Mesendoderm (in vitro differentiated cells): ENCODE measurements around the gene ADAMTSL1.

Source experiments
- DNase-seq: peaks from one replicate; pipeline ENCODE4 v3.0.0; 2013
- H2AK5ac ChIP-seq: 2 replicates; pipeline ENCODE4 v1.6.1; 2013; ENCODE audit warnings: low read length, inconsistent platforms
- H2BK120ac ChIP-seq: 2 replicates; pipeline ENCODE4 v1.6.1; 2013; ENCODE audit warnings: low read depth, mild to moderate bottlenecking, low read length, moderate library complexity, mixed read lengths
- H2BK15ac ChIP-seq: replicated peaks from 2 replicates; pipeline ENCODE4 v1.6.1; 2013; ENCODE audit warnings: low read depth, mild to moderate bottlenecking, moderate library complexity
- H2BK5ac ChIP-seq: 2 replicates; pipeline ENCODE4 v1.6.1; 2013; ENCODE audit warnings: low read length, inconsistent platforms
- H3K18ac ChIP-seq: 2 replicates; pipeline ENCODE4 v1.6.1; 2013; ENCODE audit warnings: mild to moderate bottlenecking, low read length, mixed read lengths
- H3K23ac ChIP-seq: one replicate; pipeline ENCODE4 v1.6.1; 2013; ENCODE audit warnings: low read length
- H3K27ac ChIP-seq: 2 replicates; pipeline ENCODE4 v1.5.1; 2013; ENCODE audit warnings: low read depth, mild to moderate bottlenecking, inconsistent platforms, low read length, moderate library complexity
- H3K27me3 ChIP-seq: 2 replicates; pipeline ENCODE4 v1.6.1; 2013; ENCODE audit warnings: low read length, control low read depth, mild to moderate bottlenecking, inconsistent platforms; ENCODE audit not compliant: insufficient read depth, poor library complexity
- H3K36me3 ChIP-seq: 2 replicates; pipeline ENCODE4 v1.6.1; 2013; ENCODE audit warnings: low read length, inconsistent platforms; ENCODE audit not compliant: control insufficient read depth, insufficient read depth
- H3K4ac ChIP-seq: one replicate; pipeline ENCODE4 v1.6.1; 2013; ENCODE audit warnings: low read depth, mild to moderate bottlenecking, low read length, moderate library complexity
- H3K4me1 ChIP-seq: 2 replicates; pipeline ENCODE4 v1.6.1; 2013; ENCODE audit warnings: low read depth, low read length, inconsistent platforms; ENCODE audit not compliant: control insufficient read depth
- H3K4me2 ChIP-seq: 2 replicates; pipeline ENCODE4 v1.6.1; 2013; ENCODE audit warnings: low read length
- H3K4me3 ChIP-seq: 2 replicates; pipeline ENCODE4 v1.5.1; 2013; ENCODE audit warnings: mild to moderate bottlenecking, low read length
- H3K56ac ChIP-seq: one replicate; pipeline ENCODE4 v1.6.1; 2013; ENCODE audit warnings: low read length
- H3K79me1 ChIP-seq: 2 replicates; pipeline ENCODE4 v1.6.1; 2013; ENCODE audit warnings: low read length, inconsistent platforms
- H3K79me2 ChIP-seq: 2 replicates; pipeline ENCODE4 v1.6.1; 2013; ENCODE audit warnings: mild to moderate bottlenecking, low read length; ENCODE audit not compliant: control insufficient read depth, insufficient read depth
- H3K9ac ChIP-seq: 2 replicates; pipeline ENCODE4 v1.6.1; 2013; ENCODE audit warnings: low read length, inconsistent platforms
- H4K5ac ChIP-seq: one replicate; pipeline ENCODE4 v1.6.1; 2013; ENCODE audit warnings: low read length
- H4K8ac ChIP-seq: one replicate; pipeline ENCODE4 v1.6.1; 2013; ENCODE audit warnings: low read depth, mild to moderate bottlenecking, control low read depth, low read length, moderate library complexity
- WGBS: extraction: QIAGEN DNeasy Blood & Tissue Kit; methylation state at CpG from one replicate; pipeline ENCODE4 v1.1.7; 2013; ENCODE audit warnings: low lambda C conversion rate, missing lambda C conversion rate; ENCODE audit not compliant: insufficient coverage; ENCODE audit errors: extremely low coverage; 5-methylcytosine and 5-hydroxymethylcytosine counted together

ADAMTSL1 gene

DNA sequence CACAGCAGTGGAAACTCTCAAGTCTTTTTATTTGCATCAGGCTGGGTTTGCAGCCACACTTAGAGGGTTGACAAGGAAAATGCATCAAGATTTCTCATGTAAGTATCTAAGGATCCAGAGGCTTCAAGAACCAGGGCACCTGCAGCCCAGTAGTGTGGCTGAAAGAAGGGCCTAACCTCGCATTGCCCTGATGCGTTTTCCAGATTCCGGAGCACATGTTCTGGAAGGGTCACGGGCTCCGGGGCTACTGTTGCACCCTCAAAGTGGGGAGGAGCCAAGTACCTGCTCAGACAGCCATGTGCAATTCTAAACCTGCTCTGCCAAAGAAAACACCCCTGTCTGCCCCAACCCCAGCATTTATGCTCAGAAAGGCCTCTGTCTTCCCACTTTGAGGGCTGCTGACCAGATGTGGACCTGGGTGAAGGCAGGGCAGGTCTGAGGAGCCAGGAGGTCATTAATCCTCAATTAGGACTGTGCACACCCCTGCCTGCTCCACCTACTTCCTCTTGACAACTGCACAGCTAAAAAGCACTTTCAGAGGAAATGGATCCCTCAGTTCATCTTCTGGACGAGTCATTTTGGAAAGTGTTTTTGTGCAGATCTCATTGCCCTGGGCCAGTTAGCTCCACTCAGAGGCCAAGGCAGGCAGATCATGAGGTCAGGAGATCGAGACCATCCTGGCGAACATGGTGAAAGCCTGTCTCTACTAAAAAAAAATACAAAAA is 448.4 kb downstream of the ADAMTSL1 start:
- Histone ChIP-seq H3K9ac (no peak overlapping the region), H3K23ac (no peak overlapping the region), H2AK5ac (no peak overlapping the region), H3K4me2 (no peak overlapping the region), H3K79me1 (no peaks in the 10 kb centered on the region), H3K36me3 (no peaks in the 10 kb centered on the region), H3K4ac (no peak overlapping the region), H2BK120ac (no peak overlapping the region), H3K27me3 (no peaks in the 10 kb centered on the region), H3K56ac (no peak overlapping the region), H4K8ac (no peak overlapping the region), H3K4me3 (no peak overlapping the region), H3K18ac (no peak overlapping the region), H3K79me2 (no peaks in the 10 kb centered on the region), H3K4me1 (no peaks in the 10 kb centered on the region), H2BK15ac (no peak overlapping the region), H2BK5ac (no peak overlapping the region), H3K27ac (no peak overlapping the region), H4K5ac (no peak overlapping the region)
- no peak for DNase-seq
- WGBS = no CpG with 5 or more reads among the region's 8 CpGs

DNA sequence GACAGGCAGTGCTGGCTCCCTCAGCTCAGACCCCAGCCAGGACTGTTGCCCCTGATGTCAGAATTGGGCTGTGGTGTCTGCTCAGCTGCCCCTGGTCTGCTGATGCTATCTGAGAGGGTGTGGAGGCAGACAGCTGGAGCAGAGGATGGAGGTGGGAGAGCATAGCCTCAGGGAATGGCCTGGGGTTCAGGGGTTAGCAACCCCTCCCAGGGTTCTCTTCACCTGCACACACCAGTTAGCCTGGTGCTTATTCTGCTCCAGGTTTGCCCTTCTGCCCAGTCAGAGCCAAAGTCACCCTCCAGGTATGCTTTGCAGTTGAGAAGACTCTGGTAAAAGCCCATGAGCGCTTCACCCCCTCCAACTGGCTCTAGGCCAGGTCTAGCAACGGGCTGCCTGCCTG is 449.2 kb downstream of the ADAMTSL1 start:
- H3K27me3 ChIP-seq = no peaks in the 10 kb centered on the region
- H3K18ac ChIP-seq = no peak overlapping the region
- no peak for DNase-seq
- H4K5ac ChIP-seq = no peak overlapping the region
- no peak overlapping the region for H4K8ac ChIP-seq
- WGBS = no CpG with 5 or more reads among the region's 2 CpGs
- no peak overlapping the region for H2AK5ac ChIP-seq
- no peak overlapping the region for H2BK120ac ChIP-seq
- no peak overlapping the region for H3K56ac ChIP-seq
- no peak overlapping the region for H3K4ac ChIP-seq
- no peaks in the 10 kb centered on the region for H3K4me1 ChIP-seq
- H3K4me3 ChIP-seq = no peak overlapping the region
- no peak overlapping the region for H3K9ac ChIP-seq
- no peak overlapping the region for H3K27ac ChIP-seq
- H3K79me2 ChIP-seq = no peaks in the 10 kb centered on the region
- H3K79me1 ChIP-seq = no peaks in the 10 kb centered on the region
- no peak overlapping the region for H2BK5ac ChIP-seq
- no peak overlapping the region for H2BK15ac ChIP-seq
- H3K23ac ChIP-seq = no peak overlapping the region
- H3K36me3 ChIP-seq = no peaks in the 10 kb centered on the region
- H3K4me2 ChIP-seq = no peak overlapping the region

DNA sequence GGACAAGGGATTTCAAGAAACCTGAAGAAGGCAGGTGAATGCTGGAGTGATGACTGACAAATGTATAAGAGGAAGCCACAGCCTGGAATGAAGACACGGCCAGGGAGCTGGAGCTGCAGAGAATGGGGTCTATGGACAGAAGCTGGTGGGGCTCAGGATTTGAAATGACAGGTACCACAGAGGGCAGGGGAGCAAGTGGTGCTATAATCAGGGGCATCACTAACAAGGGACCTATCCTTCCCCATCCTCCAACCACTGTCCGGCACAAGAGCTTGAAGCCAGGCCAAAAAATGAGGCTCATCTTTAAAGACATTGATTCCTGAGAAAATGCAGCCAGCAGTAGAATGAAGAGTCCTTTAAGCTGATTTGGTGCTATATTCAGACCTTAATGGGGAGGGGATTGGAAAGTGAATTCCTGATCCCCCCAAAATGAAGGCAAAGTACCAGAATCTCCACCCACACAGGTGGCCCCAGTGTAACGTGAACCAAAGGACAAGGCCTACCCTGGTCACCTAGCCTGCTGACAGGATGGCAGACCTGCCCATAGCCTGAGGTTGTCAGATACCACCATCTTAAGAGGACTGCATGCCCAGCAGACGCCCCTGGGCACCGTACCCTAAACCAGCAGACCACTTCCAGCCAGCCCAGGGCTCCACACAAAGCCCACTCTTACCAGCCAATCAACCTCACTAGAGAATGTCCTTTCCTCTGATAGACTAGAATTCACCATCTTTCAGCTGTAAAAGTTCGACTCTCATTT is 449.9 kb downstream of the ADAMTSL1 start:
- no peak for DNase-seq
- H3K36me3 ChIP-seq = no peaks in the 10 kb centered on the region
- H2AK5ac ChIP-seq = no peak overlapping the region
- no peak overlapping the region for H2BK120ac ChIP-seq
- no CpG with 5 or more reads among the region's 6 CpGs for WGBS
- no peak overlapping the region for H3K4me2 ChIP-seq
- no peak overlapping the region for H3K27ac ChIP-seq
- no peak overlapping the region for H3K9ac ChIP-seq
- no peak overlapping the region for H3K23ac ChIP-seq
- H3K79me1 ChIP-seq = no peaks in the 10 kb centered on the region
- H2BK15ac ChIP-seq = no peak overlapping the region
- H4K8ac ChIP-seq = no peak overlapping the region
- no peak overlapping the region for H3K56ac ChIP-seq
- no peak overlapping the region for H2BK5ac ChIP-seq
- no peaks in the 10 kb centered on the region for H3K79me2 ChIP-seq
- H3K4me1 ChIP-seq = no peaks in the 10 kb centered on the region
- no peaks in the 10 kb centered on the region for H3K27me3 ChIP-seq
- no peak overlapping the region for H3K18ac ChIP-seq
- H3K4me3 ChIP-seq = no peak overlapping the region
- no peak overlapping the region for H3K4ac ChIP-seq
- no peak overlapping the region for H4K5ac ChIP-seq

DNA sequence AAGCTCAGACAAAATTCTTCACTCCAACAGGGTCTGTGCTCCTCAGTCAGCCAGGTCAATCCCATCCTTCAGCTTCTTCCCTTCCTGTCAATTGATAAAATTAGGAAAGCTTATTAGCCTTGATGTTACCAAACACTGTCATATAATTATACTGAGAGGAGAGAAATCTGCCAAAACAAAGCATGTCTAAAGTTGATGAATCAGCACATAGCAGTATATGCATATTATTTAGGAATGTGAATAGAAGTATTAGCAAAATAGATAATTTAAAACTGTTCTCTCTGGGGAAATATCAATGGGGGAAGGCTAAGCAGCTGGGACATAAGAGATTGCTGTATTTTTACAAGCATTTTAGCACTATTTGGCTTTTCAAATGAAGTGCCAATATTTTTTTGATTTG is 451.9 kb downstream of the ADAMTSL1 start:
- Histone ChIP-seq H3K23ac (no peak overlapping the region), H2BK120ac (no peak overlapping the region), H4K5ac (no peak overlapping the region), H3K4ac (no peak overlapping the region), H3K27me3 (no peaks in the 10 kb centered on the region), H2BK15ac (no peak overlapping the region), H3K9ac (no peak overlapping the region), H4K8ac (no peak overlapping the region), H3K79me1 (no peaks in the 10 kb centered on the region), H3K79me2 (no peaks in the 10 kb centered on the region), H3K4me1 (no peaks in the 10 kb centered on the region), H2AK5ac (no peak overlapping the region), H3K36me3 (no peaks in the 10 kb centered on the region), H3K18ac (no peak overlapping the region), H3K4me2 (no peak overlapping the region), H3K56ac (no peak overlapping the region), H2BK5ac (no peak overlapping the region), H3K4me3 (no peak overlapping the region), H3K27ac (no peak overlapping the region)
- DNase-seq = no peak

DNA sequence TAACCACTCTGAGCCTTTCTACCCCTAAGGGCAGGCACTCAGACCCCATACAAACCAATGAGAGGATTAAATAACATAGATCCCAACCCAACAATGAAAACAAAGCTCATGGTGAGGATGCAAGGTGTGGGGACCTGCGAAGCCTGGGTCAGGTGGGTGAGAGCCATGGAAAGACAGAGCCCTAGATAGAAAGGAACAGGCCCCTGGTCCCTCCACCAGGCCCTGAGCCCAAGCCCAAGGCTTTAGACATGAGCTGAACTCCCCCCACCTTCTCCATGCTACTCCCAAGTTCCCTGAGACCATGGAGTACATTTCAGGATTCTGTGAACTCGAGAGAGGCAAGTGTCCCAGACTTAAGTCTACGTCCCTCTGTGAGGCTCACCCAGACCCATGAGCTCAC is 452.6 kb downstream of the ADAMTSL1 start:
- Histone ChIP-seq H3K18ac (no peak overlapping the region), H3K4me1 (no peaks in the 10 kb centered on the region), H2BK120ac (no peak overlapping the region), H2BK15ac (no peak overlapping the region), H3K4me2 (no peak overlapping the region), H3K36me3 (no peaks in the 10 kb centered on the region), H3K4ac (no peak overlapping the region), H3K27ac (no peak overlapping the region), H4K5ac (no peak overlapping the region), H3K9ac (no peak overlapping the region), H3K4me3 (no peak overlapping the region), H3K56ac (no peak overlapping the region), H3K27me3 (no peaks in the 10 kb centered on the region), H3K79me2 (no peaks in the 10 kb centered on the region), H3K23ac (no peak overlapping the region), H2AK5ac (no peak overlapping the region), H3K79me1 (no peaks in the 10 kb centered on the region), H2BK5ac (no peak overlapping the region), H4K8ac (no peak overlapping the region)
- no CpG with 5 or more reads among the region's 3 CpGs for WGBS
- DNase-seq = no peak
